VCaP (cell line): ENCODE data around the gene GALNT16.
A peak's percentile ranks its signal among the peaks of the same experiment; 100 is the strongest.

Experiments used
- H3K27ac ChIP-seq: fragments of 450-650 bp; 2 replicates; pipeline ENCODE4 v1.5.1; 2017
- TF ChIP-seq, protein P1 (sequence below): fragments of 450-650 bp; conservative IDR thresholded peaks from 2 replicates; pipeline ENCODE4 v1.5.1; 2017; ENCODE audit warnings: mild to moderate bottlenecking, moderate library complexity

The GALNT16 gene

GRCh38 chr14:69260190-69260860 lies 367 bp downstream of the GALNT16 start:
- peak overlapping the region; percentile 50; the same call in 1 of the 2 replicates for H3K27ac ChIP-seq
- TF ChIP-seq, protein P1, sequence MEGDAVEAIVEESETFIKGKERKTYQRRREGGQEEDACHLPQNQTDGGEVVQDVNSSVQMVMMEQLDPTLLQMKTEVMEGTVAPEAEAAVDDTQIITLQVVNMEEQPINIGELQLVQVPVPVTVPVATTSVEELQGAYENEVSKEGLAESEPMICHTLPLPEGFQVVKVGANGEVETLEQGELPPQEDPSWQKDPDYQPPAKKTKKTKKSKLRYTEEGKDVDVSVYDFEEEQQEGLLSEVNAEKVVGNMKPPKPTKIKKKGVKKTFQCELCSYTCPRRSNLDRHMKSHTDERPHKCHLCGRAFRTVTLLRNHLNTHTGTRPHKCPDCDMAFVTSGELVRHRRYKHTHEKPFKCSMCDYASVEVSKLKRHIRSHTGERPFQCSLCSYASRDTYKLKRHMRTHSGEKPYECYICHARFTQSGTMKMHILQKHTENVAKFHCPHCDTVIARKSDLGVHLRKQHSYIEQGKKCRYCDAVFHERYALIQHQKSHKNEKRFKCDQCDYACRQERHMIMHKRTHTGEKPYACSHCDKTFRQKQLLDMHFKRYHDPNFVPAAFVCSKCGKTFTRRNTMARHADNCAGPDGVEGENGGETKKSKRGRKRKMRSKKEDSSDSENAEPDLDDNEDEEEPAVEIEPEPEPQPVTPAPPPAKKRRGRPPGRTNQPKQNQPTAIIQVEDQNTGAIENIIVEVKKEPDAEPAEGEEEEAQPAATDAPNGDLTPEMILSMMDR = no peak

DNA sequence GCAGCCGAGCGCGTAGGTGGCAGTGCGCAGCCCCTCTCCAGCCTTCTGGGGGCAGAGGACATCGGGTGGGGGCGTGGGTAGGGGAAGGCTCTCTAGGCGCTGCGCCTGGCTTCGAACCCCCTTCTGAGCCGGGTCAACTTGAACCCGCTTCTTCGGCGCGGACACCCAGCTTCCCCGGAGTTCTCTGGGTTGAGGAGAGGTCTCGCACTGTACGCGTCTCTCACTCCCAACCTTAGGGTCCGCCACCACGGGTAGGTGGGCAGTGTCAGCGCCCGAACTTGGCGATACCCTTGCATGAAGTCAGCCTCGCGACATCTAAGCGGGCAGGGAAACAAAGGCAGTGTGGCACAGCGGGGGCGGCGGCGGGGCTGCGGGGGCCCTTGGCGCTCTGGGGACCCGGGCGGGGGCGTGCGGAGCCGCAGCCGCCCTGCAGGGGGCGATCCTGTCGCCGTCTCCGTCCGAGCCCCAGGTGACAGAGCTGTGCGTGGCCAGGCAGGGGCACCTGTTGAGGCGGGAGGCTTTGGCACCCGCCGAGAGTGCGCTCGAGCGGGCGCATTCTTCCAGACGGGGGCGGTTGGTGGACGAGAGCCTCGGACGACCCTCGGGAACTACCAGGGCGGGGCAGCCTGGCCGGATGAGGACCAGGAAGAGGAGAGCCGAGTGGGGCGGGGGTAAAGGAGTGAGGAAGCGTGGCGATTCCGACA lies 1.1 kb downstream of the GALNT16 start:
- H3K27ac ChIP-seq = peak overlapping the region; percentile 50; the same call in 1 of the 2 replicates
- TF ChIP-seq, protein P1 = peak; percentile 74

- H3K27ac ChIP-seq = no peak overlapping the region
- TF ChIP-seq, protein P1 = no peak
These were observed 1.9 kb downstream of the GALNT16 start for GRCh38 chr14:69261761-69262331.

- H3K27ac ChIP-seq = no peak overlapping the region
- TF ChIP-seq, protein P1 = no peak
These were observed 2.6 kb downstream of the GALNT16 start for GRCh38 chr14:69262516-69262915.

DNA sequence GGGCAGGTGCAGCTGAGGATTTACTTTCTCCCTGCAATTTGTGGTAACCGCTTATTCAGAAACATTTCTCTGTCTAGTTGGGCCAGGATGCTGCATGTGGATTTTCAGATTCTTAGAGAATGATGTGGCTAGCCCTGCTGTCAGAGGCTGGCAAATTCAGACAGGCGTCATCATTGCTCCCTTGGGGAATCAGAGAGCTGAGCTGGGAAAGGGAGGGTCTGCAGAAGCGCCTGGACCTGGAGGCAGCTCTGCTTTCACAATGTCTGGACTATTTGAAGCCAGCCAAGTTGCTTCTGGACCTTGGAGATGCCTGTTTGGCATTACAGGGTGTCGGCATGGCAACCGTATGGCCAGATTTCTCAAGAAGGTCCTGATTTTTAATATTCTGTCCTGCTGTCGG lies 3.4 kb downstream of the GALNT16 start:
- H3K27ac ChIP-seq = no peak overlapping the region
- TF ChIP-seq, protein P1 = no peak

DNA sequence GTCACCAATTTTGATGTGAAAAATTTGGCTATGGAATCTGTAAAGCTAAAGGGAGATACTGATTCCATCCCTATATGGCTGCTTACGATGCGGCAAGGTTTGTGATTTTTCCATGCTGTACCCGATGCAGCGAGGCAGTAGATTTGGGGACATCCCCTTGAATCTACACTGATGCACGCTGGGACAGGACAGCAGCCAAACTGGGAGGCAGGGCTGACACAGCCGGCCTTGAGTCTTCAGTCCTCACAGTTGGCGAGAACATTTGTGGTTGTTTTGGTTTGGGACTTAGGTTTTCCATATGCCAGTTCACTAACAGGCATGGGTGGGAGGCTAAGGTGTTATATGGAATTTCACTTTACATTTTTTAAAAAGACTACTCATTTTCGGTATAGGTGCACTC lies 3.8 kb downstream of the GALNT16 start:
- H3K27ac ChIP-seq = no peak overlapping the region
- TF ChIP-seq, protein P1 = no peak

- no peak overlapping the region for H3K27ac ChIP-seq
- TF ChIP-seq, protein P1 = no peak
These were observed 6.8 kb downstream of the GALNT16 start for GRCh38 chr14:69266572-69267345.
